GM21528 (cell line): ENCODE measurements around the gene CLDN17.

ENCODE experiments used
- ATAC-seq: cut with Tn5 transposase; IDR thresholded peaks from one replicate; pipeline ENCODE4 v1.9.1; 2021; ENCODE audit warnings: mild to moderate bottlenecking, moderate library complexity; ENCODE audit not compliant: unreplicated experiment, low FRiP score

CLDN17 gene

DNA sequence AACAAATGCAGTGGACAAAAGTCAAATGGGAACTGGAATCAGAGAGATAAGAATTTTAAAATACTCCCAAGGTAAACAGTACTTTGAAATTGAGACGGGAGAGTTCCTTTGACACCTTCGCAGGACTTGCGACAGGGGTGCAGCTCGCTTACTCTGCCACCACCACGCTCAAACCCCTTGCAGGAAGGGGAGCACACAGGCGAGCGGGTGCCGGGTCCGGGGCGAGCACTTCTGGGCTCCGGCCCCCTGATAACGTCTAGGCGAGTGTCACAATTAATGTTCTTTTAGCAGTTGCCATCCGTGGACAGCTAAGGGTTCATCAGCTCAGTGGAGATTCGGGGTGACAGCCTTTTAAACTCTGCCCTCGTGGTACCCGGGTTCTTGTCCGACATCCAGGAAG is 37.4 kb downstream of the CLDN17 start:
- ATAC-seq = no peak

DNA sequence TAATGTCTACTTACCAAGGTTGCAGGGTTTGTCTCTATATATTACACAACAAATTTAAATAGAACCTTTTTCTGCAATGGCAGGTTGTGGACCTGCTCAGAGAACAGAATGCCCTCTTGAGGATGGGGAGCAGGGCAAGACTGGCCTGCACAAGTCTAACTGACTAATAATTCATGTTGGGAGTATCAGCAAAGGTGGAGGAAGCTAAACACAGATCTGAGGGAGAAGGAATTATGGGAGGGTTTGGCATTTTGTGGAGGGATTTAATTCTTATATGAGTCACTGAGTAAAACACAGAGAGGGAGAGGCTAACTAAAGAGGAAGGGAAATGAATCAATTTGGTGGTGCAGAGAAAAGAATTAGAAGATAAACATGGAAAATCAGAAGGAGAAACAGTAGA is 40.0 kb downstream of the CLDN17 start:
- no peak for ATAC-seq

DNA sequence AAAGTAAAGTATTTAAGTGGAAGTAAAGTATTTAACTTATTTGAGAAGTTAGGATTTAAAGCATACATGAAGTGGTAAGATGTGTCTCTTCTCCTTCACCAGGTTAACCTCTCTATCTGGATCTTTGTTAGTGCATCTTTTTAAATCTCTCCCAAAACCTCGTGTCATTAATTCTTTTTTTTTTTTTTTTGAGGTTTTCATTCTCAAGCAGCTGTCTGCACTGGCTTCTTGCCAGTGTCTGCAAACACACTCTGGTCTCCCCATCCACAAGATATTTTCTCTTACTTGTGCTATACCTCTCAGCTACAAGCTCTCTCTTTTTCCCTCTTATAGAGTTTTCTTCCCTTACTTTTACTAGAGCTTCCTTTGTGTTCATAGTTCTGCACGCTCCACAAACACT is 49.0 kb downstream of the CLDN17 start:
- ATAC-seq = no peak

- ATAC-seq = no peak
Observed at GRCh38 chr21:30116479-30116878, 50.1 kb downstream of the CLDN17 start.
